ENCODE measurements around the gene TNK1.

- TF ChIP-seq CEBPB (IDR thresholded peaks at IDR 0.05) (no peak), MAX (IDR thresholded peaks at IDR 0.05) (no peak), CREB1 (IDR thresholded peaks at IDR 0.05; ENCODE audit: low read depth) (no peak), NFIC (IDR thresholded peaks at IDR 0.05) (no peak)
- TF ChIP-seq, protein P1, sequence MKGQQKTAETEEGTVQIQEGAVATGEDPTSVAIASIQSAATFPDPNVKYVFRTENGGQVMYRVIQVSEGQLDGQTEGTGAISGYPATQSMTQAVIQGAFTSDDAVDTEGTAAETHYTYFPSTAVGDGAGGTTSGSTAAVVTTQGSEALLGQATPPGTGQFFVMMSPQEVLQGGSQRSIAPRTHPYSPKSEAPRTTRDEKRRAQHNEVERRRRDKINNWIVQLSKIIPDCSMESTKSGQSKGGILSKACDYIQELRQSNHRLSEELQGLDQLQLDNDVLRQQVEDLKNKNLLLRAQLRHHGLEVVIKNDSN (IDR thresholded peaks at IDR 0.05): no peak
These were observed 24.7 kb downstream of the TNK1 start for GRCh38 chr17:7405350-7406234.
